ENCODE data around the gene ZFYVE27. TPM values are rescaled to one million over a fixed set of nuclear protein-coding genes. Genes with fewer than 3 reads are reported as not detected.

Gene ZFYVE27
- total and polyA plus RNA-seq, 2 donors (not counting 3 experiments of a cell fraction or from before 2014, with no cell fraction given) = 16.3 to 24.2 TPM

- no peak overlapping the region for H2AFZ ChIP-seq (ENCODE audit: low read depth, low read length)
- no peak overlapping the region for H3K4me3 ChIP-seq (replicated peaks in 1 of 3; ENCODE audit: insufficient read depth in 1 of 3, low read depth in 1 of 3, low read length in 3 of 3)
- ChIA-PET POLR2A (no interaction called here), CTCF (interaction anchor here (1.5 kb wide), 2 partner anchors 73 to 251 kb away, joined by 3 to 5 read pairs; no protein-coding TSS in a partner anchor)
- H3K4me1 ChIP-seq (ENCODE audit: control insufficient read depth, extremely low read depth, insufficient read depth, low read length) = no peaks in the 10 kb centered on the region
- H3K79me2 ChIP-seq (ENCODE audit: control insufficient read depth, insufficient read depth, low read length) = no peaks in the 10 kb centered on the region
- H3K27me3 ChIP-seq (ENCODE audit: control insufficient read depth in 2 of 2, insufficient read depth in 2 of 2, low read length in 2 of 2) = peaks cover 0 to 1% of the 10 kb centered on the region in 2 experiments
- intact Hi-C loops (cut with micrococcal nuclease) (no loop called here), dilution Hi-C loops (cut with MboI; ENCODE audit: extremely low pct_ligation_motif_present, low sequenced_read_pairs) (no loop called here)
- H3K9ac ChIP-seq (replicated peaks; ENCODE audit: extremely low read depth, insufficient read depth, low read length) = no peak overlapping the region
- H4K20me1 ChIP-seq (replicated peaks; ENCODE audit: control insufficient read depth, extremely low read depth, insufficient read depth, low read length) = no peaks in the 10 kb centered on the region
- BruUV-seq (replicated peaks) = no TSS peak
- H3K9me1 ChIP-seq (replicated peaks; ENCODE audit: control insufficient read depth, extremely low read depth, insufficient read depth, low read length) = no peaks in the 10 kb centered on the region
- H3K9me3 ChIP-seq (replicated peaks; ENCODE audit: control insufficient read depth, insufficient read depth, low read length) = no peaks in the 10 kb centered on the region
- TF ChIP-seq JUN (IDR thresholded peaks at IDR 0.05; ENCODE audit: borderline replicate concordance, insufficient read depth, insufficient read length, low read depth) (no peak), GATA2 (IDR thresholded peaks at IDR 0.05; ENCODE audit: insufficient read depth, insufficient read length, low read depth, low read length) (no peak), FOS (IDR thresholded peaks at IDR 0.05; ENCODE audit: borderline replicate concordance, insufficient read depth, low read length) (no peak), CTCF (IDR thresholded peaks at IDR 0.05; ENCODE audit: extremely low read depth in 1 of 2, insufficient read depth in 1 of 2, low read depth in 1 of 2, low read length in 2 of 2) (no peak), POLR2AphosphoS5 (IDR thresholded peaks at IDR 0.05; ENCODE audit: insufficient read depth, low read depth, low read length) (no peak), EZH2 (IDR thresholded peaks at IDR 0.05; ENCODE audit: borderline replicate concordance, low read depth, low read length, severe bottlenecking) (no peak), MYC (IDR thresholded peaks at IDR 0.05; ENCODE audit: low read depth, low read length) (no peak), POLR2A (IDR thresholded peaks at IDR 0.05; ENCODE audit: low read depth, low read length) (no peak), MAX (IDR thresholded peaks at IDR 0.05; ENCODE audit: insufficient read depth, insufficient read length) (no peak)
- no peak overlapping the region for H3K27ac ChIP-seq (ENCODE audit: insufficient read depth, low read depth, low read length)
- no peak for DNase-seq (ENCODE audit: low read depth, low spot score)
- no peak overlapping the region for H3K4me2 ChIP-seq (ENCODE audit: insufficient read depth, low read length)
- no peak for FAIRE-seq
- H3K36me3 ChIP-seq (ENCODE audit: control insufficient read depth in 2 of 2, extremely low read depth in 1 of 2, insufficient read depth in 2 of 2, low read length in 2 of 2) = no peaks in the 10 kb centered on the region
Observed at GRCh38 chr10:97796651-97797050, 59.7 kb downstream of the ZFYVE27 start.
